Muscle layer of duodenum (tissue), 2 donors: Measurements from ENCODE around the gene MAP2K2.

Experiments
- H3K27ac ChIP-seq: one replicate; pipeline ENCODE4 v1.7.0; 2013; ENCODE audit warnings: mild to moderate bottlenecking, low read length
- H3K27me3 ChIP-seq: one replicate; pipeline ENCODE4 v1.7.0; 2013; ENCODE audit warnings: low read depth, mild to moderate bottlenecking, control low read depth, low read length
- H3K36me3 ChIP-seq, 2 donors: one replicate each; pipeline ENCODE4 v1.7.0; 2013; ENCODE audit warnings: low read length in 2 of 2, control low read depth in 1 of 2, mild to moderate bottlenecking in 1 of 2; ENCODE audit not compliant: insufficient read depth in 2 of 2, control insufficient read depth in 1 of 2
- H3K4me1 ChIP-seq, 2 donors: one replicate each; pipeline ENCODE4 v1.7.0; 2013; ENCODE audit warnings: low read length in 2 of 2, mild to moderate bottlenecking in 2 of 2, control low read depth in 1 of 2, moderate library complexity in 1 of 2; ENCODE audit not compliant: insufficient read depth in 2 of 2, control insufficient read depth in 1 of 2
- H3K4me3 ChIP-seq, 2 donors: one replicate each; pipeline ENCODE4 v1.7.0; 2013; ENCODE audit warnings: low read length in 2 of 2, low read depth in 1 of 2, mild to moderate bottlenecking in 1 of 2
- H3K9me3 ChIP-seq, 2 donors: one replicate each; pipeline ENCODE4 v1.7.0; 2013; ENCODE audit warnings: low read length in 2 of 2, control low read depth in 1 of 2, mild to moderate bottlenecking in 1 of 2; ENCODE audit not compliant: control insufficient read depth in 1 of 2
- donor health status: healthy.

Gene MAP2K2

DNA sequence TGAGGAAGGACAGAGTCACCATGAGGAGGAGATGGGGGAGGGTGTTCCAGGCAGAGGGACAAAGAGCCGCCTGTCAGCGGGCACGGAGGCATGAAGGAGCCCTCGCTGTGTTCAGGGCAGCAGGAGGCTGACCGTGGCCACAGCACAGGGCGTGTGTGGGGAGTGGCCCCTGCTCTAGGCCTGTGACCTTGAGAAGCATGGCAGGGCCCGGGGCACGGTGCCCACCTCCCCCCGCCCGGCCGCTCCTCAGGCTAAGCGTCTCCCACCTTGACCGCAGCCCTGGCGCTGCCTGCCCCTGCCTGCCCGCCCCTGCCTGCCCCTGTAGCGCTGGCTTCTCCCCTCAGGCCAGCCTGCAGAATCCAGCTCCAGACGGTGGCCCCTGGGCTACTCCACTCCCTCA, 11.6 kb downstream of the MAP2K2 start:
- H3K36me3 ChIP-seq = peaks cover 38 to 85% of the 10 kb centered on the region in 2 donors
- no peaks in the 10 kb centered on the region for H3K27me3 ChIP-seq
- H3K4me1 ChIP-seq = no peaks in the 10 kb centered on the region
- no peaks in the 10 kb centered on the region for H3K9me3 ChIP-seq
- H3K27ac ChIP-seq = no peak overlapping the region
- no peak overlapping the region for H3K4me3 ChIP-seq

DNA sequence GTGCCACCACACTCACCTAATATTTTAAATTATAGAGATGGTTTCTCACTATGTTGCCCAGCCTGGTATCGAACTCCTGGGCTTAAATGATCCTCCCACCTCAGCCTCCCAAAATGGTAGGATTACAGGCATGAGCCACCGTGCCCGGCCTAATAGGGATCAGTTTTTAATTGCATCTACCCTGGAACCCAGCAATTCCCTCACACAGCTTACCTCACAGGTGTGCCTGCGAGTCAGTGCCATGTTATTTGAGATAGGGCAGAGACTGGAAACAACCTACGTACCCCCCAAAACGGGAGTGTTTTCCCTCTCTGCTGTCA, 14.3 kb downstream of the MAP2K2 start:
- H3K9me3 ChIP-seq = no peaks in the 10 kb centered on the region
- H3K36me3 ChIP-seq = peaks cover 34 to 81% of the 10 kb centered on the region in 2 donors
- H3K27me3 ChIP-seq = no peaks in the 10 kb centered on the region
- H3K4me3 ChIP-seq = no peak overlapping the region
- no peak overlapping the region for H3K27ac ChIP-seq
- H3K4me1 ChIP-seq = no peaks in the 10 kb centered on the region

DNA sequence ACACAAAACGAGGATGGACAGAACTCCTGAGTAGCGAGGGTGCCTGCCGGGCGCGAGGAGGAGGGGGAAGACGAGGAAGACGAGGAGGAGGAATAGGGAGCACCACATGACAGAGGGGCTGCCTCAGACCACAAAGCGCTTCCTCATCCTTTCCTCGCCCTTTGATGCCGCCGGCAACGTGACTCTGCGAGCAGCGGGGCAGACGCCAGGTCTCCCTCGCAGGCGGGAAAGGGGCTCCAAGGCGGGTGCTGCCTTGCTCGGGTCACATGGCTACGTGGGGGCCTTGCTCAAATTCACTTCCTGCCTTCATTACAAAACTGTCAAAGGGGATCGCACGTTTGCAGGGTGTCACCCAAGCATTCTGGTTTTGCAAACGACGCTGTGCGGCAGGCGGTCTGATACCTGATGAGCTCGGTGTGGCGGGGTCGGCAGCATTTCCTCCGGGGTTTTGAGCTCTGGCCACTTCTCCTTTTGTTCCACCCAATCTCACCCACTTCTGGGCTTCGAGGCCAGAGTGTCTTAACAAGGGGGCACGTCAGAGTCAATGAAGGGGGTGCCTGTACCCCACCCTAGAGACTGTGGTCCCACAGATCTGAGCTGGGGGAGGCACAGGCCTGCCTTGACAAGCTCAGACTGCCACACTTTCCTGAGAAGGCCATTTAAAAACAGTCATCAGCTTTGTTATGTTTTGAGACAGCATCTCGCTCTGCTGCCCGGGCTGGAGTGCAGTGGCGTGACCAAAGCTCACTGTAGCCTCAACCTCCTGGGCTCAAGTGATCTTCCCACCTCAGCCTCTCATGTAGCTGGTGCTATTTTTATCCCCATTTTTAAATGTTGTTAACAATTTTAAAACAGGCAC, 14.9 kb downstream of the MAP2K2 start:
- no peak overlapping the region for H3K4me3 ChIP-seq
- H3K4me1 ChIP-seq = no peaks in the 10 kb centered on the region
- H3K27me3 ChIP-seq = no peaks in the 10 kb centered on the region
- H3K36me3 ChIP-seq = peaks cover 29 to 81% of the 10 kb centered on the region in 2 donors
- no peaks in the 10 kb centered on the region for H3K9me3 ChIP-seq
- H3K27ac ChIP-seq = no peak overlapping the region

DNA sequence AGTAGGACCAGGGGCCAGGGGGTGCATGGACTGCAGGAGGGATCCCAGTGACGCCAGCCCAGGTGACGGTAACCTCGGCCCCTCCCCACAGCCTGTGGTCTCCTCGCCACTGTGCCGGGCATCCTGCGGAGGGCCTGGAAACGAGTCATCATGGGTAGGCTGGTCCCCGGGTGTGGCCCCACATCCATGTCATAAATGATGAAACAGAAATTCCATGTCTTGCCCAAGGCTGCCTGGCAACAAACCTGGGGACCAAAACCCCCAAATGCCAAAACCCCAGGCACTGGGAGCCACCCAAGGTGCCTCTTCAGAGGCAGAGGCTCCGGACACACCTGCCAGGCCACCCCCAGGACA, 20.9 kb downstream of the MAP2K2 start:
- Histone ChIP-seq H3K9me3 (no peaks in the 10 kb centered on the region), H3K27me3 (no peaks in the 10 kb centered on the region), H3K4me1 (no peaks in the 10 kb centered on the region), H3K4me3 (no peak overlapping the region), H3K36me3 (peaks cover 16 to 77% of the 10 kb centered on the region in 2 donors), H3K27ac (no peak overlapping the region)

DNA sequence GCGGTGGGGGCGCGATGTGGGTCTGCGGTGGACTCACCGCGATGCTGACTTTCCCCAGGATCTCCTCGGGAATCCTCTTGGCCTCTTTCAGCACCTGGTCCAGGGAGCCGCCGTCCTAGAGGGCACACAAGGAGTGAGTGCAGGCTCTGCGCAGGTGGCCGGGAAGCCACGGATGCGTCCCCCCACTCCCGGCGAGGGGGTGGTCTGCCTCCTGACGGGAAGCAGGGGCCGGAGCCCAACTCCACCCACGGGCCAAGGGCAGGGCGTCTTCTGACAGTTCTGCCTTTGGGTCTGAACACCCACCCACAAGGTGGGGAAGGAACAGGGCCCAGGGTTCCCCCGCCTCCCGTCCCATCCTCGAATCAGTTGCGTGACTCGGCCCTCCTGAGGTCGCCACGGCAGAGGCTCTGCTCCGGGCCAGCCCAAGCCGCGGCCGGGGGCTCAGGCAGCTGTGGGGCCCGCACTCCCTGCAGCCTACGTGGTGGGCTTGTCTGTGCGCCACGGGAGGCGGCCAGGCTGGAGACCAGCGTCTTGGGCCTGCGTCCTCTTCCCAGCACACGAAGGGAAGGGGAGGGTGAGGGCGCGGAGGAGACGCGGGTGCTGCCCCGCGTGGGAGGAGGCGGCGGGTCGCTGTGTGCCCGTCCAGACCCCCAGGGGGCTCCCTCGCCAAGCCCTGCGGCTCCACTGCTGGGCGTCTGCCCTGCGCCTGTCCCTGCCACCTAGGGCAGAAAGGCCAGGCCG, 21.4 kb downstream of the MAP2K2 start:
- no peaks in the 10 kb centered on the region for H3K9me3 ChIP-seq
- H3K4me3 ChIP-seq = no peak overlapping the region
- peaks cover 16 to 72% of the 10 kb centered on the region in 2 donors for H3K36me3 ChIP-seq
- no peak overlapping the region for H3K27ac ChIP-seq
- H3K27me3 ChIP-seq = no peaks in the 10 kb centered on the region
- no peaks in the 10 kb centered on the region for H3K4me1 ChIP-seq

DNA sequence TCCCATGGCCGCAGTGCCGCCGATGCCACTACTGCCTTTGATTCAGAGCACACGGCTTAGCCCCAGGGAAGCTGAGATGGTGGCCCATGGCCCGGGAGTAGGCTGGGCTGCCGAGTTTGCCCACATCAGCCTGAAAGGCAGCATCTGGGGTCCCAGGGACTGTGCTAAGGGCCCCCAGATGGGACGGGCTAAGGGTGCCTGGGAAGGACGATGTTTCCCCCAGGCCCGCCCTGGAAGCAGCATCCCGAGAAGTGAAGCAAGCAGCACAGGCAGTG, 22.5 kb downstream of the MAP2K2 start:
- H3K27me3 ChIP-seq = no peaks in the 10 kb centered on the region
- no peaks in the 10 kb centered on the region for H3K4me1 ChIP-seq
- no peak overlapping the region for H3K27ac ChIP-seq
- no peaks in the 10 kb centered on the region for H3K9me3 ChIP-seq
- H3K36me3 ChIP-seq = peaks cover 16 to 68% of the 10 kb centered on the region in 2 donors
- no peak overlapping the region for H3K4me3 ChIP-seq

DNA sequence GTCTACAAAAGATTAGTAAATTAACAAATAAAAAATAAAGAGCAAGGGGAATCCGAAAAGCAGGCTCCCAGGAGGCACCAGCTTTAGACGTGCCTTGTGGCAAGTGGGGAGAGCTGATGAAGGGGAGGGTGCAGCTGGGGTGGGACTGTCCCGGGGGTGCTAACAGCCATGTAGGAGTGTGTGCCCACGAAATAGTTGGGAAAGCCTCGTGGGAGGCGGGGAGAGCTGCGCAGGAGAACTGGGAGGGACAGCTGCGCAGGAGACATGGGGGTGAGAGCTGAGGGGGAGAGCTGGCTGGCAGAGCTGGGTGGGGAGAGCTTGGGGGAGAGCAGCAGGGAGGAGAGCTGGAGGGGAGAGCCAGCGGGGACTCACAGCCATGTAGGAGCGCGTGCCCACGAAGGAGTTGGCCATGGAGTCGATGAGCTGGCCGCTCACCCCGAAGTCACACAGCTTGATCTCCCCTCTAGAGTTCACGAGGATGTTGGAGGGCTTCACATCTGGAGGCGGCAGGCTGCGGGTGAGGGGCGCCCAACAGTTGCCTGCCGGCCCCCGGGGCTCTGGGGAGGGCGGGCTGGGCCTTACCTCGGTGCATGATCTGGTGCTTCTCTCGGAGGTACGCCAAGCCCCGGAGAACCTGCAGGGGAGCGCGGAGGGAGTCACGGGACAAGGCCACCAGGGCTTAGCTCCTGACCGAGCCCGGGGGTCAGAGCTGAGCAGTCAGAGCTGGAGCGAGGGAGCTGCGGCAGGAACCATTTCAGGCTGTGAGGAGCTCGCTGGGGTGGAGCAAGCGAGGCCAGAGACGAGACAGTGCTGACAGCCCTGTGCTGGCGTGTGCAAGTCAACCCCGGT, 23.1 kb downstream of the MAP2K2 start:
- no peaks in the 10 kb centered on the region for H3K4me1 ChIP-seq
- H3K27me3 ChIP-seq = no peaks in the 10 kb centered on the region
- peaks cover 16 to 66% of the 10 kb centered on the region in 2 donors for H3K36me3 ChIP-seq
- no peaks in the 10 kb centered on the region for H3K9me3 ChIP-seq
- no peak overlapping the region for H3K27ac ChIP-seq
- no peak overlapping the region for H3K4me3 ChIP-seq

DNA sequence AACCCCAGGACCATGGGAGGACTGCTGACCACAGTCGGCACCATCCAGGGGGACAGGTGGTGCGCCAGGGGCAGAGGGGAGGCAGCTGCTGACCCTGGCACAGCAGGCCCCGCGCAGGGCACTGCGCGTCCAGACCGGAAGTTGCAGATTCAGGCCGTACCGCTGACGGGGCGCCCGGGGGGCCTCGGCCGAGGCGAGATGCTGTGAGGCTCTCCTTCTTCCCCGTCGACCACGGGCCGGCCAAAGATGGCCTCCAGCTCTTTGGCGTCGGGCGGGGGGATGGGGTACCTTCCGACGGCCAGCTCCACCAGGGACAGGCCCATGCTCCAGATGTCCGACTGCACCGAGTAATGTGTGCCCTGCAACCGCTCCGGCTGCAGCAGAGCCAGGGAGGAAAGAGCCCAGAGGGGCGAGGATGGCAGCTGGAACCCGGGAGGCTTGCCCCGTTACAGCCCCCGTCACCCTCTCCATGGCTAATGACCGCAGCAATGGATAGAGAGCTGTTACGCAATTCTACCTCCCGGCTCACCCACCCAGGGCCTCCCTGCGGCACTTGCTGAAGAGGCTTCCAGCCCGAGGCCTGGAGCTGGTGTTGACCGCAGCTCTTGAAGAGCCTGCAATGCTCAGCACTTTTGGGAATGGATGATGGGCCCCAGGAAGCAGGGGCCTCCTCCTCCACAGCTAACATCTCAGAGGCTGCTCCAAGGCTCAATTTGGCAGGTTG, 24.7 kb downstream of the MAP2K2 start:
- Histone ChIP-seq H3K36me3 (peaks cover 12 to 69% of the 10 kb centered on the region in 2 donors), H3K4me1 (no peaks in the 10 kb centered on the region), H3K9me3 (no peaks in the 10 kb centered on the region), H3K4me3 (no peak overlapping the region), H3K27ac (no peak overlapping the region), H3K27me3 (no peaks in the 10 kb centered on the region)

DNA sequence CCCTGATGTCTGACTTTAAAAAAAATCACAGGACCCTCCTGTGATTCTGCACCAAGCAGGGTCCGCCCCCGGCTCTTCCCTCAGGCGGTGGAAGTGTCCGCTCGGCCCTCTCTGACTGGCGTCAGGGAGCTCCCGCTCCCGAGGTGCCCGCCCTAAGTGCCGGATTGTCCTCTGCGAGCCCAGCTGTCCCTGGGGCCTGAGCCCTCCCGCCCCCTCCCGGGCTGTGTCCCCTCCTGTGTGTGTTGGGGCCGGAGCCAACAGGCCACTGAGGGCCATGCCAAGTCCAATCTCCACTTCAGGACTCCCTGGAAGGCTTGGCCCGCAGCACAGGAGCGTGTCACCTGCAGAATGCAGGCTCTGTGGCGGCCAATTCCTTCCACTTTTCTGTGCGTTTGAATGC, 25.4 kb downstream of the MAP2K2 start:
- H3K4me3 ChIP-seq = no peak overlapping the region
- peaks cover 12 to 73% of the 10 kb centered on the region in 2 donors for H3K36me3 ChIP-seq
- no peaks in the 10 kb centered on the region for H3K4me1 ChIP-seq
- H3K27ac ChIP-seq = no peak overlapping the region
- H3K9me3 ChIP-seq = no peaks in the 10 kb centered on the region
- no peaks in the 10 kb centered on the region for H3K27me3 ChIP-seq

DNA sequence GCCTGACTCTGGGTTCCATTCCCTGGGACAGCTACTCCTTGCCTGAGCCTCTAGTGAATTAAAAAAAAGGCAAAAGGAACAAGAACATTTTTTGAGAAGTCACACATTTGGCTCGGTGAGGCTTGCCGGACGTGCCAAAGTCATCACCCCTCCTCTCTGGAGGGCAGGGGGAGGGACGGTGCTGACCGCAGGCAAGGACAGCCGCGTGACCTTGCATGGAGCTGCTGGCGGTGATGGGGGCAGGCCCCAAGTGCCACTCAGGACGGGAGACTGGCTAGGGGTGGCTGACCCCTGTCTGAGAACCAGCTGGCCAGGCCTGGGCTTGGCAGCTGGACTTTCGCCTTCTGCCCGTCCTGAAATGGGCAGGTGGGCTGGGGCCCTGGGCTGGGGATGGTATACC, 26.4 kb downstream of the MAP2K2 start:
- peaks cover 12 to 68% of the 10 kb centered on the region in 2 donors for H3K36me3 ChIP-seq
- no peaks in the 10 kb centered on the region for H3K27me3 ChIP-seq
- no peaks in the 10 kb centered on the region for H3K9me3 ChIP-seq
- H3K4me3 ChIP-seq = no peak overlapping the region
- no peaks in the 10 kb centered on the region for H3K4me1 ChIP-seq
- no peak overlapping the region for H3K27ac ChIP-seq
